Fibroblast of lung (primary cell): ENCODE data around the gene SLX9. TPM values are rescaled to one million over a fixed set of nuclear protein-coding genes. Genes with fewer than 3 reads are reported as not detected.

Experiments
- DNase-seq, 2 donors: peaks; one replicate each; pipeline versions ENCODE4 v3.0.0 to v3.0.0-alpha.2; 2010; ENCODE audit warnings: low read depth in 2 of 2
- H2AFZ ChIP-seq: 2 replicates; pipeline ENCODE4 v1.5.1; 2012; ENCODE audit warnings: low read length, control low read depth, inconsistent platforms
- H3K27ac ChIP-seq: 2 replicates; pipeline ENCODE4 v1.5.1; 2011; ENCODE audit warnings: low read length, control low read depth; ENCODE audit not compliant: insufficient read depth
- H3K27me3 ChIP-seq: 2 replicates; pipeline ENCODE4 v1.5.1; 2011; ENCODE audit warnings: mild to moderate bottlenecking, low read length; ENCODE audit not compliant: control insufficient read depth, insufficient read depth
- H3K36me3 ChIP-seq: 2 replicates; pipeline ENCODE4 v1.5.1; 2011; ENCODE audit warnings: low read length; ENCODE audit not compliant: control insufficient read depth, insufficient read depth
- H3K4me1 ChIP-seq: 2 replicates; pipeline ENCODE4 v1.5.1; 2011; ENCODE audit warnings: low read length; ENCODE audit not compliant: control insufficient read depth, insufficient read depth; ENCODE audit errors: extremely low read depth
- H3K4me2 ChIP-seq: 2 replicates; pipeline ENCODE4 v1.5.1; 2011; ENCODE audit warnings: low read length, control low read depth; ENCODE audit not compliant: insufficient read depth; ENCODE audit errors: extremely low read depth
- H3K4me3 ChIP-seq, 4 experiments: fragments of 200-600 bp in 1 of 4; sonication (generic) in 1 of 4; replicated peaks in 1 of 4; 2 replicates each; pipeline ENCODE4 v1.5.1; 2011 to 2016; ENCODE audit warnings: low read length in 4 of 4, low read depth in 3 of 4, mild to moderate bottlenecking in 3 of 4, control low read depth in 2 of 4, inconsistent platforms in 1 of 4, mixed read lengths in 1 of 4; ENCODE audit not compliant: insufficient read depth in 1 of 4; ENCODE audit errors: control extremely low read depth in 1 of 4
- H3K79me2 ChIP-seq: 2 replicates; pipeline ENCODE4 v1.5.1; 2012; ENCODE audit warnings: mild to moderate bottlenecking, low read length, inconsistent platforms; ENCODE audit not compliant: control insufficient read depth, insufficient read depth
- H3K9ac ChIP-seq: 2 replicates; pipeline ENCODE4 v1.5.1; 2011; ENCODE audit warnings: mild to moderate bottlenecking, low read length, control low read depth; ENCODE audit not compliant: insufficient read depth
- H3K9me3 ChIP-seq: 2 replicates; pipeline ENCODE4 v1.5.1; 2012; ENCODE audit warnings: low read depth, low read length; ENCODE audit not compliant: control insufficient read depth, insufficient read depth
- H4K20me1 ChIP-seq: 2 replicates; pipeline ENCODE4 v1.5.1; 2011; ENCODE audit warnings: low read length; ENCODE audit not compliant: control insufficient read depth, insufficient read depth; ENCODE audit errors: extremely low read depth
- CTCF ChIP-seq, 2 donors: IDR thresholded peaks in 1 of 2; conservative IDR thresholded peaks in 1 of 2; 1 replicate in 1 of 2; 2 replicates in 1 of 2; pipeline ENCODE4 v1.5.1; 2011 to 2012; ENCODE audit warnings: low read length in 2 of 2, control low read depth in 1 of 2, inconsistent platforms in 1 of 2, low read depth in 1 of 2, mild to moderate bottlenecking in 1 of 2
- EZH2 ChIP-seq: IDR thresholded peaks from 2 replicates; pipeline ENCODE4 v1.5.1; 2012; ENCODE audit warnings: low read length, control low read depth, mild to moderate bottlenecking; ENCODE audit errors: missing control alignments
- polyA plus RNA-seq, 2 donors: library from polyadenylated mRNA; depleted of rRNA in 1 of 2; stranded (reverse) in 1 of 2; unstranded in 1 of 2; fragments of >200 nt; gene quantifications; 2 replicates each; pipeline ENCODE4 v1.2.1, GENCODE V29; 2011 to 2012; ENCODE audit warnings: missing spikeins in 1 of 2
- total RNA-seq: library from RNA; depleted of rRNA; stranded (reverse); fragments of >200 nt; gene quantifications from 2 replicates; pipeline ENCODE4 v1.2.1, GENCODE V29; 2014

The SLX9 gene
- total and polyA plus RNA-seq, 2 donors (not counting 1 experiment from before 2014, with no cell fraction given), result 9.7 to 14.9 TPM

- peaks cover 8% of the 10 kb centered on the region for H3K36me3 ChIP-seq
- no peak overlapping the region for H3K9ac ChIP-seq
- no peak for TF ChIP-seq EZH2
- no peak for TF ChIP-seq CTCF (conservative IDR thresholded peaks at IDR 0.05 in 1 of 2, IDR thresholded peaks at IDR 0.05 in 1 of 2; ENCODE audit: low read depth in 1 of 2, low read length in 2 of 2)
- H3K79me2 ChIP-seq, result peaks cover 2% of the 10 kb centered on the region
- H3K4me2 ChIP-seq, result no peak overlapping the region
- H3K4me3 ChIP-seq, result no peak overlapping the region
- H3K9me3 ChIP-seq, result no peaks in the 10 kb centered on the region
- peaks cover 1% of the 10 kb centered on the region for H4K20me1 ChIP-seq
- no peak overlapping the region for H3K27ac ChIP-seq
- H2AFZ ChIP-seq, result no peak overlapping the region
- peaks cover 11% of the 10 kb centered on the region for H3K4me1 ChIP-seq
- DNase-seq, result no peak
- H3K27me3 ChIP-seq, result no peaks in the 10 kb centered on the region
Measured at GRCh38 chr21:44964381-44964780, 24.6 kb downstream of the SLX9 start.

- Histone ChIP-seq H3K4me2 (no peak overlapping the region), H3K27me3 (no peaks in the 10 kb centered on the region), H3K9ac (no peak overlapping the region), H2AFZ (no peak overlapping the region), H3K36me3 (peaks cover 5% of the 10 kb centered on the region), H3K79me2 (peaks cover 2% of the 10 kb centered on the region), H3K4me1 (peaks cover 7% of the 10 kb centered on the region), H3K9me3 (no peaks in the 10 kb centered on the region), H3K27ac (no peak overlapping the region), H4K20me1 (peaks cover 1% of the 10 kb centered on the region), H3K4me3 (no peak overlapping the region)
- no peak for TF ChIP-seq CTCF (conservative IDR thresholded peaks at IDR 0.05 in 1 of 2, IDR thresholded peaks at IDR 0.05 in 1 of 2; ENCODE audit: low read depth in 1 of 2, low read length in 2 of 2)
- no peak for TF ChIP-seq EZH2
- peak; percentile 30 to 85 for DNase-seq
Measured at GRCh38 chr21:44965251-44966022, 25.6 kb downstream of the SLX9 start.

GRCh38 chr21:44966135-44967081 is 26.6 kb downstream of the SLX9 start:
- TF ChIP-seq EZH2, result no peak
- TF ChIP-seq CTCF (conservative IDR thresholded peaks at IDR 0.05 in 1 of 2, IDR thresholded peaks at IDR 0.05 in 1 of 2; ENCODE audit: low read depth in 1 of 2, low read length in 2 of 2), result no peak
- Histone ChIP-seq H4K20me1 (peaks cover 1% of the 10 kb centered on the region), H3K9me3 (no peaks in the 10 kb centered on the region), H2AFZ (no peak overlapping the region), H3K4me3 (no peak overlapping the region), H3K36me3 (peaks cover 5% of the 10 kb centered on the region), H3K9ac (no peak overlapping the region), H3K4me1 (peaks cover 7% of the 10 kb centered on the region), H3K27ac (no peak overlapping the region), H3K27me3 (no peaks in the 10 kb centered on the region), H3K4me2 (no peak overlapping the region), H3K79me2 (peaks cover 2% of the 10 kb centered on the region)
- DNase-seq, result no peak
